HepG2 (cell line): ENCODE measurements around the gene DPY19L1. TPM values are rescaled to one million over a fixed set of nuclear protein-coding genes. Genes with fewer than 3 reads are reported as not detected.
A peak's percentile ranks its signal among the peaks of the same experiment; 100 is the strongest.
"Not testable (repeated sequence)": the region's sequence is repeated elsewhere in the genome, so short reads cannot be mapped to it uniquely, and the experiment has no call there.

Experiments used
- ATAC-seq: fragments of 200-7000 bp; cut with Tn5 transposase; 3 replicates; pipeline ENCODE4 v1.9.1; 2020; ENCODE audit warnings: mild to moderate bottlenecking, moderate library complexity
- BruUV-seq: library from RNA; stranded (reverse); fragments of 400-500 nt; replicated peaks from 2 replicates; lab custom pipeline; 2021; lab: Mats Ljungman, UMichigan
- CTCF ChIA-PET: fragments of 300-600 bp; formaldehyde crosslinking; extraction: SDS; loops from one replicate; lab custom pipeline; 2021; ENCODE audit warnings: low total read pairs, inconsistent platforms, low intra/inter-chr PET ratio; lab: Yijun Ruan, JAX
- POLR2A ChIA-PET: fragments of 350-600 bp; sonication (Branson Sonifier 250); formaldehyde crosslinking; loops from one replicate; lab custom pipeline; 2020; ENCODE audit warnings: antibody characterized with exemption, inconsistent platforms; lab: Yijun Ruan, JAX
- DNase-seq: peaks from one replicate; pipeline ENCODE4 v3.0.0-alpha.2; 2015; ENCODE audit warnings: low spot score
- FAIRE-seq: peaks from 3 replicates; lab custom pipeline; 2011; peaks lifted over from hg19 to GRCh38; lab: Jason Lieb, UNC
- H2AFZ ChIP-seq: one replicate; pipeline ENCODE4 v1.6.1; 2011; ENCODE audit warnings: low read length, inconsistent platforms
- H3K27ac ChIP-seq: fragments of 300-600 bp; 3 replicates; pipeline ENCODE4 v1.8.0; 2011; ENCODE audit warnings: mixed run types, mild to moderate bottlenecking, mixed read lengths, low read length, inconsistent platforms; ENCODE audit not compliant: insufficient read depth; ENCODE audit errors: extremely low read length
- H3K27me3 ChIP-seq, 2 experiments: fragments of 200-600 bp in 1 of 2; 2 replicates in 1 of 2; 3 replicates in 1 of 2; pipeline versions ENCODE4 v1.6.0 to v1.8.0; 2011; ENCODE audit warnings: low read length in 2 of 2, mild to moderate bottlenecking in 2 of 2, moderate library complexity in 2 of 2, inconsistent platforms in 1 of 2; ENCODE audit not compliant: insufficient read depth in 2 of 2, control insufficient read depth in 1 of 2
- H3K36me3 ChIP-seq, 2 experiments: fragments of 200-600 bp in 1 of 2; replicated peaks in 1 of 2; 2 replicates in 1 of 2; 3 replicates in 1 of 2; pipeline versions ENCODE4 v1.5.1 to v1.8.0; 2011; ENCODE audit warnings: low read length in 2 of 2, inconsistent platforms in 1 of 2; ENCODE audit not compliant: insufficient read depth in 2 of 2, control insufficient read depth in 1 of 2
- H3K4me1 ChIP-seq: 2 replicates; pipeline ENCODE4 v1.5.1; 2012; ENCODE audit warnings: low read length, inconsistent platforms; ENCODE audit not compliant: insufficient read depth
- H3K4me2 ChIP-seq: 2 replicates; pipeline ENCODE4 v1.6.0; 2011; ENCODE audit warnings: low read depth, low read length, inconsistent platforms
- H3K4me3 ChIP-seq, 3 experiments: fragments of 200-600 bp in 1 of 3; sonication (generic), shearing (Covaris generic) in 1 of 3; replicated peaks in 1 of 3; 2 replicates each; pipeline ENCODE4 v1.5.1; 2011 to 2016; ENCODE audit warnings: low read length in 3 of 3, inconsistent platforms in 2 of 3, low read depth in 2 of 3, mild to moderate bottlenecking in 2 of 3, control low read depth in 1 of 3, mixed read lengths in 1 of 3; ENCODE audit not compliant: insufficient read depth in 1 of 3
- H3K79me2 ChIP-seq: one replicate; pipeline ENCODE4 v1.6.1; 2011; ENCODE audit warnings: low read length, inconsistent platforms; ENCODE audit not compliant: insufficient read depth
- H3K9ac ChIP-seq: 2 replicates; pipeline ENCODE4 v1.6.0; 2011; ENCODE audit warnings: mild to moderate bottlenecking, low read depth, low read length, inconsistent platforms; ENCODE audit not compliant: insufficient read depth
- H3K9me3 ChIP-seq: 2 replicates; pipeline ENCODE4 v1.5.1; 2012; ENCODE audit warnings: mild to moderate bottlenecking, low read length
- H4K20me1 ChIP-seq: 2 replicates; pipeline ENCODE4 v1.6.0; 2011; ENCODE audit warnings: inconsistent platforms, mild to moderate bottlenecking, low read length, moderate library complexity; ENCODE audit not compliant: insufficient read depth
- BCL6 ChIP-seq: IDR thresholded peaks from 2 replicates; pipeline ENCODE4 v1.6.1; 2016; ENCODE audit warnings: missing genetic modification reagents, missing compliant biosample characterization
- E2F5 ChIP-seq: sonication (generic); formaldehyde crosslinking; conservative IDR thresholded peaks from 2 replicates; pipeline ENCODE4 v1.4.0; 2020; ENCODE audit warnings: missing genetic modification reagents
- GLI4 ChIP-seq: sonication (generic); formaldehyde crosslinking; IDR thresholded peaks from 2 replicates; pipeline ENCODE4 v1.5.1; 2020; ENCODE audit warnings: missing genetic modification reagents, mild to moderate bottlenecking, moderate library complexity, borderline replicate concordance
- RFX3 ChIP-seq: IDR thresholded peaks from 2 replicates; pipeline ENCODE4 v1.6.1; 2016; ENCODE audit warnings: missing biosample characterization, missing genetic modification reagents
- TBX2 ChIP-seq: sonication (generic); formaldehyde crosslinking; IDR thresholded peaks from 2 replicates; pipeline ENCODE4 v1.5.0; 2020; ENCODE audit warnings: missing genetic modification reagents, mild to moderate bottlenecking, borderline replicate concordance
- XRCC5 ChIP-seq: fragments of 200-400 bp; formaldehyde crosslinking; optimal IDR thresholded peaks from 2 replicates; pipeline ENCODE3; 2017; ENCODE audit warnings: mild to moderate bottlenecking, low read length
- ZNF232 ChIP-seq: sonication (generic); formaldehyde crosslinking; IDR thresholded peaks from 2 replicates; pipeline ENCODE4 v1.4.0; 2020; ENCODE audit warnings: missing genetic modification reagents, borderline replicate concordance
- ZNF672 ChIP-seq: sonication (generic); formaldehyde crosslinking; IDR thresholded peaks from 2 replicates; pipeline ENCODE4 v1.8.1; 2022; ENCODE audit warnings: missing genetic modification reagents
- ZNF7 ChIP-seq: IDR thresholded peaks from 2 replicates; pipeline ENCODE4 v1.6.1; 2016; ENCODE audit warnings: missing biosample characterization, missing genetic modification reagents
- ZNF770 ChIP-seq: sonication (generic); formaldehyde crosslinking; IDR thresholded peaks from 2 replicates; pipeline ENCODE4 v1.5.0; 2020; ENCODE audit warnings: mild to moderate bottlenecking, missing genetic modification reagents
- WGBS: methylation state at CpG from one replicate; pipeline ENCODE4 v1.1.6; 2017; ENCODE audit warnings: low lambda C conversion rate; 5-methylcytosine and 5-hydroxymethylcytosine counted together
- in situ Hi-C: cut with HindIII; loops from 2 replicates; pipeline ENCODE4 v1.10.0; 2017; ENCODE audit warnings: low pct_unique_long_range_greater_than_20kb; ENCODE audit not compliant: extremely low pct_ligation_motif_present
- intact Hi-C: fragments of 100-400 bp; cut with micrococcal nuclease; formaldehyde crosslinking; loops from one replicate; pipeline ENCODE4 v1.10.0; 2022; ENCODE audit not compliant: unreplicated experiment
- polyA plus RNA-seq, 8 experiments: library from polyadenylated mRNA; depleted of rRNA in 3 of 8; stranded (reverse) in 7 of 8; unstranded in 1 of 8; fragments of >200 nt; fragmentation: Illumina TruSeq in 4 of 8; extraction: Trizol in 4 of 8; gene quantifications; 2 replicates each; pipeline versions ENCODE4 v1.2.1 to v1.2.3, GENCODE V29; 2011 to 2016; ENCODE audit warnings: low read depth in 4 of 8, missing spikeins in 1 of 8, mixed read lengths in 1 of 8; ENCODE audit not compliant: insufficient read depth in 1 of 8
- total RNA-seq, 5 experiments: library from RNA; depleted of rRNA; stranded (reverse); fragments of >200 nt; fragmentation: Illumina TruSeq; extraction: Trizol; gene quantifications; 2 replicates each; pipeline ENCODE4 v1.2.3, GENCODE V29; 2016; ENCODE audit warnings: low read depth in 1 of 5

Gene DPY19L1
- total and polyA plus RNA-seq, 2 of the 13 experiments (the other 11 are each of a cell fraction or from before 2014, with no cell fraction given), result 18.9 to 32.6 TPM

- TF ChIP-seq ZNF7 (peak; percentile 46; the same call in 1 of the 2 replicates), E2F5 (CRISPR knock-in tag) (no peak), TBX2 (no peak), ZNF770 (CRISPR knock-in tag) (0 out of 2 replicates have a peak, but pooled peaks have one; percentile 19), RFX3 (CRISPR knock-in tag) (no peak), ZNF672 (CRISPR knock-in tag) (no peak), GLI4 (CRISPR knock-in tag) (no peak), XRCC5 (no peak), ZNF232 (no peak), BCL6 (CRISPR knock-in tag) (no peak)
These were observed 45.1 kb downstream of the DPY19L1 start (continued) for GRCh38 chr7:34991938-34992840.

DNA sequence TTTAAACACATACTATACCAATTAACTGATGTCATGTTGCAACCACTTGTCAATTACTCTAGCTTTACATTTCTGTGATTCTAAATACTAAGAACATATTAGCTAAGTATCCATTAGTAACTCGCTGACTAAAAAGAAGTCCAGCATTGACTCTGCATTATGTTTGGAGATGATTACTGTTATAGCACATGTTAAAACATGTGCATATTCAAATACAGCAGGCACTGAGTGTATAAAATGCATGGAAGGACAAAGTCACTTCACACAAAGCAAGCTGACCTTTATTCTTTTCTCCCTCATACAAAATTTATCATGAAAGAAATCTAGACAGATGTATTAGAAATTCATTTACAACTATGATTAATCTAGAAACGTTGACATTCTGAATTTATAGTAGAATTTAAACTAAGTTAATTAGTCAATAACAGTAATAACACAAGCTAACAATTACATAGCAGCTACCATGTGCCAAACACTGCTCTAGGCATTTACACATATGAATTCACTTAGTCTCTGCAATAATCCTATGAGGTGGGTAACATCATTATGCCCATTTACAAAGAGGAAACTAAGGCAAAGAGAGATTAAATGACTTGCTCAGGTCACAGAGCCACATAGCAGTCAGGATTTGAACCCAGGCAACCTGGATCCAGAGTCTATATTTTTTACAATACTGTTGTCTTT is 48.7 kb downstream of the DPY19L1 start:
- CTCF ChIA-PET, FAIRE-seq, intact Hi-C loops: not testable (repeated sequence)

DNA sequence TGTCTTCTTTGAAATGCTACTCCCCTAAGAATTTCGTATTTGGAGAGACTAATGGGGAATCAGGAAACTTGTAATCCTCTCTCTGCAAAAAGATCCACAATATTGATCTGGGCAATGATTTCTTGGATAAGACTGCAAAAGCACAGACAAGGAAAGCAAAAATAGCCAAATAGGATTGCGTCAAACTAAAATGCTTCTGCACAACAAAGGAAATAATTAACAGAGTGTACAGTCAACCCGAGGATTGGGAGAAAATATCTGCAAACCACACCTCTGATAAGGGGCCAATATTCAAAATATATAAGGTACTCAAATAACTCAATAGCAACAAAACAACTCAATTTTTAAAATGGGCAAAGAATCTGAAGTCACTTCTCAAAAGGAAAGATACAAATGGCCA is 52.1 kb downstream of the DPY19L1 start:
- WGBS, result 89% methylated on average over 3 of the region's 3 CpGs
- POLR2A ChIA-PET, intact Hi-C loops, H2AFZ ChIP-seq, H3K36me3 ChIP-seq, ATAC-seq, H3K4me2 ChIP-seq, H3K9ac ChIP-seq, H3K9me3 ChIP-seq, H3K27me3 ChIP-seq, CTCF ChIA-PET, DNase-seq, FAIRE-seq, H3K27ac ChIP-seq, H3K4me3 ChIP-seq, in situ Hi-C loops, H3K4me1 ChIP-seq, H4K20me1 ChIP-seq, H3K79me2 ChIP-seq, BruUV-seq: not testable (repeated sequence)

More for the DNA sequence above, 48.7 kb downstream of the DPY19L1 start:
- H3K27me3 ChIP-seq, H3K4me3 ChIP-seq, BruUV-seq, H2AFZ ChIP-seq, H3K9me3 ChIP-seq, H3K27ac ChIP-seq, H3K4me2 ChIP-seq, H3K36me3 ChIP-seq, ATAC-seq, H3K9ac ChIP-seq, POLR2A ChIA-PET, in situ Hi-C loops, H4K20me1 ChIP-seq, H3K79me2 ChIP-seq, DNase-seq, H3K4me1 ChIP-seq: not testable (repeated sequence)
- WGBS, result 93% methylated on average over 2 of the region's 2 CpGs
